DMS153 treated with DMSO at 0.1 percent for 48 hours (cell line): ENCODE results near the gene DAP.
"Not testable (repeated sequence)": the region's sequence is repeated elsewhere in the genome, so short reads cannot be mapped to it uniquely, and the experiment has no call there.

Experiments
- DNase-seq: peaks from one replicate; lab custom pipeline; 2025; ENCODE audit not compliant: unreplicated experiment; lab: John Stamatoyannopoulos, UW

DAP gene

GRCh38 chr5:10658265-10658664, 102.8 kb downstream of the DAP start:
- DNase-seq, result no peak

- no peak for DNase-seq
Measured at GRCh38 chr5:10655972-10656830, 104.8 kb downstream of the DAP start.

- DNase-seq, result no peak
Measured at GRCh38 chr5:10655161-10655971, 105.7 kb downstream of the DAP start.

- DNase-seq, result no peak
Measured at GRCh38 chr5:10654566-10654965, 106.5 kb downstream of the DAP start.

GRCh38 chr5:10653751-10654400, 107.2 kb downstream of the DAP start:
- no peak for DNase-seq

- no peak for DNase-seq
Measured at GRCh38 chr5:10653043-10653442, 108.0 kb downstream of the DAP start.

GRCh38 chr5:10652606-10653005, 108.4 kb downstream of the DAP start:
- DNase-seq, result no peak

- DNase-seq, result no peak
Measured at GRCh38 chr5:10652151-10652550, 108.9 kb downstream of the DAP start.

- DNase-seq, result no peak
Measured at GRCh38 chr5:10649666-10650380, 111.2 kb downstream of the DAP start.

GRCh38 chr5:10648806-10649665, 112.0 kb downstream of the DAP start:
- DNase-seq, result no peak

- DNase-seq, result no peak
Measured at GRCh38 chr5:10647640-10648039, 113.4 kb downstream of the DAP start.

- no peak for DNase-seq
Measured at GRCh38 chr5:10645671-10646070, 115.4 kb downstream of the DAP start.

- no peak for DNase-seq
Measured at GRCh38 chr5:10645146-10645545, 115.9 kb downstream of the DAP start.

GRCh38 chr5:10644192-10644591, 116.8 kb downstream of the DAP start:
- DNase-seq, result no peak

- DNase-seq, result no peak
Measured at GRCh38 chr5:10642367-10642766, 118.7 kb downstream of the DAP start.

- DNase-seq, result no peak
Measured at GRCh38 chr5:10639846-10640368, 121.1 kb downstream of the DAP start.

GRCh38 chr5:10638723-10639122, 122.3 kb downstream of the DAP start:
- not testable (repeated sequence) for DNase-seq

- no peak for DNase-seq
Measured at GRCh38 chr5:10637944-10638343, 123.1 kb downstream of the DAP start.

GRCh38 chr5:10636363-10637142, 124.5 kb downstream of the DAP start:
- no peak for DNase-seq
